A673 (cell line): ENCODE measurements around the gene OGFOD2. TPM values are rescaled to one million over a fixed set of nuclear protein-coding genes. Genes with fewer than 3 reads are reported as not detected.

Experiments used
- BruUV-seq: library from RNA; stranded (reverse); fragments of 400-500 nt; replicated peaks from 2 replicates; lab custom pipeline; 2021; lab: Mats Ljungman, UMichigan
- CTCF ChIA-PET: fragments of 300-600 bp; sonication (Branson Sonifier 250); formaldehyde crosslinking; loops from one replicate; lab custom pipeline; 2022; ENCODE audit warnings: antibody characterized with exemption; lab: Charles Lee
- POLR2A ChIA-PET: fragments of 300-600 bp; sonication (Branson Sonifier 250); formaldehyde crosslinking; loops from one replicate; lab custom pipeline; 2022; ENCODE audit warnings: antibody characterized with exemption; ENCODE audit not compliant: low non-redundant PET; lab: Charles Lee
- DNase-seq: peaks from one replicate; pipeline ENCODE4 v3.0.0-alpha.2; 2015; ENCODE audit warnings: low spot score
- H3K27ac ChIP-seq: fragments of 200-600 bp; sonication (generic); 2 replicates; pipeline ENCODE4 v1.5.1; 2016; ENCODE audit warnings: mixed run types, low read depth, mild to moderate bottlenecking, mixed read lengths, antibody characterized with exemption, low read length; ENCODE audit not compliant: poor library complexity, severe bottlenecking
- H3K27me3 ChIP-seq: fragments of 200-600 bp; sonication (generic); replicated peaks from 2 replicates; pipeline ENCODE4 v1.6.1; 2017; ENCODE audit warnings: mixed run types, low read depth, mild to moderate bottlenecking, mixed read lengths, antibody characterized with exemption, low read length; ENCODE audit not compliant: insufficient read depth, poor library complexity
- H3K36me3 ChIP-seq: fragments of 200-600 bp; sonication (generic); 2 replicates; pipeline ENCODE4 v1.6.1; 2016; ENCODE audit warnings: mixed run types, mild to moderate bottlenecking, mixed read lengths, antibody characterized with exemption, low read length; ENCODE audit not compliant: insufficient read depth, poor library complexity, severe bottlenecking
- H3K4me1 ChIP-seq: fragments of 200-600 bp; sonication (generic); 2 replicates; pipeline ENCODE4 v1.6.1; 2017; ENCODE audit warnings: mixed run types, mild to moderate bottlenecking, mixed read lengths, antibody characterized with exemption, low read length; ENCODE audit not compliant: insufficient read depth, poor library complexity, severe bottlenecking
- H3K4me3 ChIP-seq: fragments of 200-600 bp; sonication (generic); 2 replicates; pipeline ENCODE4 v1.5.1; 2016; ENCODE audit warnings: low read depth, mixed run types, mild to moderate bottlenecking, mixed read lengths, low read length; ENCODE audit not compliant: poor library complexity, severe bottlenecking
- H3K9me3 ChIP-seq: fragments of 200-600 bp; sonication (generic); 2 replicates; pipeline ENCODE4 v1.6.1; 2016; ENCODE audit warnings: mixed run types, low read depth, mild to moderate bottlenecking, mixed read lengths, antibody characterized with exemption, low read length; ENCODE audit not compliant: poor library complexity, severe bottlenecking
- EZH2 ChIP-seq: fragments of 200-600 bp; sonication (generic); IDR thresholded peaks from 2 replicates; pipeline ENCODE4 v1.6.1; 2017; ENCODE audit warnings: borderline replicate concordance, low read depth, mild to moderate bottlenecking, mixed read lengths, antibody characterized with exemption, low read length; ENCODE audit not compliant: poor library complexity, severe bottlenecking
- intact Hi-C: fragments of 100-400 bp; cut with micrococcal nuclease; formaldehyde crosslinking; loops from one replicate; pipeline ENCODE4 v1.10.0; 2022; ENCODE audit not compliant: unreplicated experiment
- total RNA-seq: library from RNA; stranded (reverse); gene quantifications from 2 replicates; pipeline ENCODE4 v1.2.3, GENCODE V29; 2021
- TF ChIP-seq, protein P1 (sequence below): fragments of 300-800, 200-600 bp; sonication (generic); conservative IDR thresholded peaks from 2 replicates; pipeline ENCODE4 v1.5.1; 2017; ENCODE audit warnings: low read depth, mild to moderate bottlenecking, antibody characterized with exemption, low read length, moderate library complexity, mixed read lengths

The OGFOD2 gene
- total RNA-seq, 1 experiment from 2014 or later = 18.2 TPM

DNA sequence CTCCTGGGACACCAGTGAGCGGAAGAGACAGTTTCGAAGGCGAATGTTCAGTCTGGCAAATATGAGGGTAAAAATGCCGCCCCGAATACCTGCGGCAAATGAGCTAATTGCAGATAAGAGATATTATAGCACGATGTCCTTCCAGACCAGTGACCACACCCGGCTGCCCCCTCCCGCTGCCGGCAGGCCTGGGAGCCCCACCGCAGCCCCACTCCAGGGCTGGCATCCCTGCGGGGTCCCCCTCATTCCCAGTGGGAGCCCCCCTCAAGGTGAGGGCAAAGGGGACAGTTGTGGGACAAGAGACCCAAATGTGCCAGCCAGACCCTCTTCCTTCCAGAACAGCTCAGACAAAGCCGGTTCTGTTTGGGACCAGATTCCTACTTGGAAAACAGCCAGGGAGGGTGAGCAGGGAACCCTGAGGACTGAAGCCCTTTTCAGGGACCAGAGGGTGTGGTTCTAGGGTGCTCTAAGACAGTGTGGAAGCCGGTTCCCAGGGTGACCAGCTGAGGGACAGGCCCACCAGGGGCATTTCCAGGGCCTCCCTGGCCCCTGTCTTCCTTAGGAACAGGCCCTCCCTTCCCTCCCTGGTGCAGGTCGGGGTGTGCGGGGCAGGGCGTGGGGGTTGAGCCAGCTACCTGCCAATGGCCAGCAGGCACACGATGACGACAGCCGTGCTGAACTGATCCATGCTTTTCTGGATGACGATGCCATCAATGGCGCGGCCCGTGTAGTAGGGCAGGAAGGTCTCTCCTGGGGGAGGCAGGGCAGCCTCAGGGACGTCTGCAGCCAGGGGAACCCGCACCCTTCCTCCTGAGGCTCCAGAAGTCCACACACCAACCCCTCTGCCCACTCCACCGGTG lies 25.0 kb upstream of the OGFOD2 start:
- H3K4me3 ChIP-seq = no peak overlapping the region
- DNase-seq = no peak
- intact Hi-C loops = no loop called here
- no peaks in the 10 kb centered on the region for H3K4me1 ChIP-seq
- no TSS peak for BruUV-seq
- TF ChIP-seq, protein P1, sequence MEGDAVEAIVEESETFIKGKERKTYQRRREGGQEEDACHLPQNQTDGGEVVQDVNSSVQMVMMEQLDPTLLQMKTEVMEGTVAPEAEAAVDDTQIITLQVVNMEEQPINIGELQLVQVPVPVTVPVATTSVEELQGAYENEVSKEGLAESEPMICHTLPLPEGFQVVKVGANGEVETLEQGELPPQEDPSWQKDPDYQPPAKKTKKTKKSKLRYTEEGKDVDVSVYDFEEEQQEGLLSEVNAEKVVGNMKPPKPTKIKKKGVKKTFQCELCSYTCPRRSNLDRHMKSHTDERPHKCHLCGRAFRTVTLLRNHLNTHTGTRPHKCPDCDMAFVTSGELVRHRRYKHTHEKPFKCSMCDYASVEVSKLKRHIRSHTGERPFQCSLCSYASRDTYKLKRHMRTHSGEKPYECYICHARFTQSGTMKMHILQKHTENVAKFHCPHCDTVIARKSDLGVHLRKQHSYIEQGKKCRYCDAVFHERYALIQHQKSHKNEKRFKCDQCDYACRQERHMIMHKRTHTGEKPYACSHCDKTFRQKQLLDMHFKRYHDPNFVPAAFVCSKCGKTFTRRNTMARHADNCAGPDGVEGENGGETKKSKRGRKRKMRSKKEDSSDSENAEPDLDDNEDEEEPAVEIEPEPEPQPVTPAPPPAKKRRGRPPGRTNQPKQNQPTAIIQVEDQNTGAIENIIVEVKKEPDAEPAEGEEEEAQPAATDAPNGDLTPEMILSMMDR = no peak
- no peak for TF ChIP-seq EZH2
- H3K27me3 ChIP-seq = no peaks in the 10 kb centered on the region
- no peaks in the 10 kb centered on the region for H3K36me3 ChIP-seq
- ChIA-PET POLR2A (interaction anchor here (0.6 kb wide), 1 partner anchor 20 kb away, joined by 9 read pairs; no protein-coding TSS in a partner anchor), CTCF (interaction anchor here (0.6 to 1.4 kb wide), 3 partner anchors 89 to 150 kb away, joined by 3 to 6 read pairs (median 5); no protein-coding TSS in a partner anchor)
- no peaks in the 10 kb centered on the region for H3K9me3 ChIP-seq
- H3K27ac ChIP-seq = no peak overlapping the region

DNA sequence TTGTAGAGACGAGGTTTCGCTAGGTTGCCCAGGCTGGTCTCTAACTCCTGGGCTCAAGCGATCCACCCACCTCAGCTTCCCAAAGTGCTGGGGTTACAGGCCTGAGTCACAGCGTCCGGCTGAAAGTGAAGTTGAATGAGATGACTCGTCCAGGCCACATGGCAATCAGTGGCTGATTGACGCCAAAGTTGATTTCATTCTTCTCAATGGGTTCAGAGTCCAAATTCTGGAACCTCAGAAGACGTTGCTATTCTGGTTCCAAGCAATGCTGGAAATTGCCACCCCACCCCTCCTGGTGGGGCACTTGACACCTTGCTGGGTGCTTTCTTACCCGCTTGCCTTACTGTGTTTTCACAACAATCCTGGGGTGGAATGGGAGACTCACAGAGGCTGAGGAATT lies 23.6 kb upstream of the OGFOD2 start:
- POLR2A ChIA-PET = no interaction called here
- H3K27me3 ChIP-seq = no peaks in the 10 kb centered on the region
- no peak overlapping the region for H3K4me3 ChIP-seq
- no peaks in the 10 kb centered on the region for H3K4me1 ChIP-seq
- CTCF ChIA-PET = no interaction called here
- intact Hi-C loops = no loop called here
- no peak for TF ChIP-seq EZH2
- TF ChIP-seq, protein P1 = no peak
- no peak overlapping the region for H3K27ac ChIP-seq
- no TSS peak for BruUV-seq
- no peak for DNase-seq
- H3K36me3 ChIP-seq = no peaks in the 10 kb centered on the region
- H3K9me3 ChIP-seq = no peaks in the 10 kb centered on the region

DNA sequence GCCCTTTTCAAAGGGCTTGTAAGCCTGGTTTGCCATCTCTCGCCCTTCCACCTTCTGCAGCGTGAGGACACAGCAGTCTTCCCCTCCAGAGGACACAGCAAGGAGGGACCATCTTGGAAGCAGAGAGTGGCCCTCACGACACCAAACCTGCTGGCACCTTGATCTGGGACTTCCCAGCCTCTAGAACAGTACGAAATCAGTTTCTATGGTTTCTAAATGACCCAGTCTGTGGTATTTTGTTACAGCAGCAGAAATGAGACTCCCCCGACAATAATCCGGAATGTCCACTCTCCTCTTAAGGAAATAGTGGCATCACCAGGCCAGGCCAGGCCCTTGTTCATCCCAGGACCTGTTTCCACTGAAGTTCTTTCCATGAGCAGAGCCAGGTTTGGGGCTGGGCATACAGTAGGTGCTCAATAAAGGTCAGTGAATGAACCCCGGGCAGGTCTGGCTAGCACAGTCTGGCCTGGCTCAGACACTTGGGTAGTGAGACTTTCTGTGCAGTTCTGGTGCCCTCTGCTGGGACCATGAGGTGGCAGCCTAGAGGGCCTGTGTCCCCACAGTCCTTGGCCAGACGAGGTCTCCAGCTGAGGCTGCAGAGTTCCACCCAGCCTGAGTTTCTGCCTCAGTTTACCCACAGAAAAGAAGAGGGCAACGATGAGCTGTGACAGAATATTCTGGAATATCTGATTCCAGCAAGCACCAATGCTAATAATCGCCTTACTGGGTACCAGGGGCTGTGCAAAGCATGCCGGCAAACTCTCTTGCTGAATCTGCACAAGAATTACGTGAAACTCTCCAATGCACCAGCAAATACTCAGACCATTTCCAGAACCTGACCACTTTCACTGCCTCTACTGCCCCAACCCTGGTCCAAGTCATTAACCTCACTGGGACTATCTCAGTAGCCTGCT lies 22.8 kb upstream of the OGFOD2 start:
- TF ChIP-seq, protein P1 = peak; percentile 83
- no peak for TF ChIP-seq EZH2
- POLR2A ChIA-PET = no interaction called here

More for the DNA sequence above, 22.8 kb upstream of the OGFOD2 start:
- Histone ChIP-seq H3K4me3 (no peak overlapping the region), H3K9me3 (no peaks in the 10 kb centered on the region), H3K27ac (peak overlapping the region; percentile 12), H3K36me3 (no peaks in the 10 kb centered on the region), H3K4me1 (no peaks in the 10 kb centered on the region), H3K27me3 (no peaks in the 10 kb centered on the region)
- no TSS peak for BruUV-seq
- intact Hi-C loops = loop anchor here (1.0 to 2.0 kb wide), 3 partner anchors 92 to 313 kb away; no protein-coding TSS in a partner anchor
- peak; percentile 72 for DNase-seq
- CTCF ChIA-PET = interaction anchor here (0.6 to 1.0 kb wide), 3 partner anchors 39 to 158 kb away, joined by 3 to 11 read pairs (median 4); no protein-coding TSS in a partner anchor
